IPS-18c (cell line): ENCODE data around the gene TMEM132D.

Experiments
- H3K4me3 ChIP-seq: 2 replicates; pipeline ENCODE4 v1.7.0; 2013; ENCODE audit warnings: low read depth, mild to moderate bottlenecking, low read length, moderate library complexity; ENCODE audit not compliant: insufficient read depth
- H3K9me3 ChIP-seq: one replicate; pipeline ENCODE4 v1.6.1; 2013; ENCODE audit warnings: mild to moderate bottlenecking, low read length, moderate library complexity; ENCODE audit not compliant: control insufficient read depth, insufficient read depth

TMEM132D gene

GRCh38 chr12:129886541-129886940 is 17.3 kb downstream of the TMEM132D start:
- no peak overlapping the region for H3K4me3 ChIP-seq
- H3K9me3 ChIP-seq: no peaks in the 10 kb centered on the region

- H3K4me3 ChIP-seq: no peak overlapping the region
- H3K9me3 ChIP-seq: no peaks in the 10 kb centered on the region
Observed at GRCh38 chr12:129885287-129885686, 18.5 kb downstream of the TMEM132D start.

- H3K9me3 ChIP-seq: no peaks in the 10 kb centered on the region
Observed at GRCh38 chr12:129877411-129877810, 26.4 kb downstream of the TMEM132D start.

GRCh38 chr12:129873833-129874208 is 30.0 kb downstream of the TMEM132D start:
- H3K4me3 ChIP-seq: no peak overlapping the region

More at GRCh38 chr12:129877411-129877810, 26.4 kb downstream of the TMEM132D start:
- H3K4me3 ChIP-seq: no peak overlapping the region

GRCh38 chr12:129873111-129873832 is 30.6 kb downstream of the TMEM132D start:
- no peak overlapping the region for H3K4me3 ChIP-seq
- H3K9me3 ChIP-seq: no peaks in the 10 kb centered on the region

More at GRCh38 chr12:129873833-129874208, 30.0 kb downstream of the TMEM132D start:
- H3K9me3 ChIP-seq: no peaks in the 10 kb centered on the region

- Histone ChIP-seq H3K9me3 (no peaks in the 10 kb centered on the region), H3K4me3 (no peak overlapping the region)
Observed at GRCh38 chr12:129871991-129872972, 31.5 kb downstream of the TMEM132D start.

GRCh38 chr12:129870796-129871195 is 33.0 kb downstream of the TMEM132D start:
- no peak overlapping the region for H3K4me3 ChIP-seq

GRCh38 chr12:129870136-129870535 is 33.7 kb downstream of the TMEM132D start:
- Histone ChIP-seq H3K4me3 (no peak overlapping the region), H3K9me3 (no peaks in the 10 kb centered on the region)

More at GRCh38 chr12:129870796-129871195, 33.0 kb downstream of the TMEM132D start:
- no peaks in the 10 kb centered on the region for H3K9me3 ChIP-seq

- Histone ChIP-seq H3K9me3 (no peaks in the 10 kb centered on the region), H3K4me3 (no peak overlapping the region)
Observed at GRCh38 chr12:129868575-129868974, 35.2 kb downstream of the TMEM132D start.

- Histone ChIP-seq H3K4me3 (no peak overlapping the region), H3K9me3 (no peaks in the 10 kb centered on the region)
Observed at GRCh38 chr12:129863938-129864337, 39.9 kb downstream of the TMEM132D start.

GRCh38 chr12:129862561-129863175 is 41.2 kb downstream of the TMEM132D start:
- no peak overlapping the region for H3K4me3 ChIP-seq

GRCh38 chr12:129861951-129862350 is 41.9 kb downstream of the TMEM132D start:
- Histone ChIP-seq H3K9me3 (no peaks in the 10 kb centered on the region), H3K4me3 (no peak overlapping the region)

More at GRCh38 chr12:129862561-129863175, 41.2 kb downstream of the TMEM132D start:
- no peaks in the 10 kb centered on the region for H3K9me3 ChIP-seq

GRCh38 chr12:129854591-129854990 is 49.2 kb downstream of the TMEM132D start:
- H3K9me3 ChIP-seq: no peaks in the 10 kb centered on the region
- no peak overlapping the region for H3K4me3 ChIP-seq

GRCh38 chr12:129851296-129851695 is 52.5 kb downstream of the TMEM132D start:
- H3K4me3 ChIP-seq: no peak overlapping the region
- peaks cover 4% of the 10 kb centered on the region for H3K9me3 ChIP-seq

GRCh38 chr12:129848876-129849275 is 54.9 kb downstream of the TMEM132D start:
- Histone ChIP-seq H3K9me3 (peaks cover 4% of the 10 kb centered on the region), H3K4me3 (no peak overlapping the region)

GRCh38 chr12:129847063-129847462 is 56.8 kb downstream of the TMEM132D start:
- H3K9me3 ChIP-seq: peaks cover 4% of the 10 kb centered on the region
- H3K4me3 ChIP-seq: no peak overlapping the region

GRCh38 chr12:129844662-129845220 is 59.1 kb downstream of the TMEM132D start:
- Histone ChIP-seq H3K4me3 (no peak overlapping the region), H3K9me3 (peaks cover 4% of the 10 kb centered on the region)
